GM12801 (cell line): ENCODE results near the gene SEMA5B.

Source experiments
- TF ChIP-seq, protein P1 (sequence below): IDR thresholded peaks from one replicate; pipeline ENCODE4 v1.5.1; 2011; ENCODE audit warnings: control low read depth; ENCODE audit not compliant: insufficient read length; ENCODE audit errors: extremely low read depth

SEMA5B gene

DNA sequence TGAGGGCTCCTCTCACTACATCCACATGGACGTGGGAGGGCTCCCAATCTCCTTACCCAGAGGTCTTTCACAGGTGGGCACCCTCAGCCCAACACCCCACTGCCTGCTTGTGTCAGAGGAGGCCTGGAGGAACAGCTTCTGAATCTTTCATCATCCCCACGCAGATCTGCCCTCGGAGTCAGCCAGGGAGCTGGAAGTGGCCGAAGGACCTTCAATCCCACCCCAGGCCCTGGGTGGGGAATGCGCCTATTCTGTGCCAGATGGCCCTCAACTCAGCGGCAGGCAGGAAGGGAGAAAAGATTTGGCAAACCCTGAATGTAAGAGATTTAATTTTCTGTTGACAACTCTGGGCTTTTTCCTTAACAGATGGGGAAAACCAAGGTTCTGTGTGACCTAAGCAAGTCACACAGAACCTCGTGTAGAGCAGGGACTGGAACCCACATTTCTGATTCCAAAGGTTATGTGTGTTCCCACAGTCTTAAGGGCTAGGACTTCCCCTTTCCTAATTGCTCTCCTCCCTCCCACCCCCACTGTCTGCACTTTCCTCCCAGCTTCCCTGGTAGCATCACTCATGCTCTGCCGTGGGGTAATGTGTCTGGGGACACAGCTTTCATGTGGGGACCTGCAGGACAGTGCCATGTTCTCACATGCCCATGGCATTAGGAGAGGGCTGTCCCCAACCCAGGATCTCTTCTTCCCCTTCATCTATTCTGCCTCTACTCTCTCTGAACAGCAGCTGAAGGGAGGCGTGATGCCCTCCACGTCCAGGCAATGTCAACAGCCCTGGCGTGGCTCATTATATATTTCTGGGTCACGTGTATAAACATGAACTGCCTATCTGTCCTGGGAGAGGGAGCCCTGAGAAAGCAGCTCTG, 98.1 kb downstream of the SEMA5B start:
- TF ChIP-seq, protein P1, sequence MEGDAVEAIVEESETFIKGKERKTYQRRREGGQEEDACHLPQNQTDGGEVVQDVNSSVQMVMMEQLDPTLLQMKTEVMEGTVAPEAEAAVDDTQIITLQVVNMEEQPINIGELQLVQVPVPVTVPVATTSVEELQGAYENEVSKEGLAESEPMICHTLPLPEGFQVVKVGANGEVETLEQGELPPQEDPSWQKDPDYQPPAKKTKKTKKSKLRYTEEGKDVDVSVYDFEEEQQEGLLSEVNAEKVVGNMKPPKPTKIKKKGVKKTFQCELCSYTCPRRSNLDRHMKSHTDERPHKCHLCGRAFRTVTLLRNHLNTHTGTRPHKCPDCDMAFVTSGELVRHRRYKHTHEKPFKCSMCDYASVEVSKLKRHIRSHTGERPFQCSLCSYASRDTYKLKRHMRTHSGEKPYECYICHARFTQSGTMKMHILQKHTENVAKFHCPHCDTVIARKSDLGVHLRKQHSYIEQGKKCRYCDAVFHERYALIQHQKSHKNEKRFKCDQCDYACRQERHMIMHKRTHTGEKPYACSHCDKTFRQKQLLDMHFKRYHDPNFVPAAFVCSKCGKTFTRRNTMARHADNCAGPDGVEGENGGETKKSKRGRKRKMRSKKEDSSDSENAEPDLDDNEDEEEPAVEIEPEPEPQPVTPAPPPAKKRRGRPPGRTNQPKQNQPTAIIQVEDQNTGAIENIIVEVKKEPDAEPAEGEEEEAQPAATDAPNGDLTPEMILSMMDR, result no peak

DNA sequence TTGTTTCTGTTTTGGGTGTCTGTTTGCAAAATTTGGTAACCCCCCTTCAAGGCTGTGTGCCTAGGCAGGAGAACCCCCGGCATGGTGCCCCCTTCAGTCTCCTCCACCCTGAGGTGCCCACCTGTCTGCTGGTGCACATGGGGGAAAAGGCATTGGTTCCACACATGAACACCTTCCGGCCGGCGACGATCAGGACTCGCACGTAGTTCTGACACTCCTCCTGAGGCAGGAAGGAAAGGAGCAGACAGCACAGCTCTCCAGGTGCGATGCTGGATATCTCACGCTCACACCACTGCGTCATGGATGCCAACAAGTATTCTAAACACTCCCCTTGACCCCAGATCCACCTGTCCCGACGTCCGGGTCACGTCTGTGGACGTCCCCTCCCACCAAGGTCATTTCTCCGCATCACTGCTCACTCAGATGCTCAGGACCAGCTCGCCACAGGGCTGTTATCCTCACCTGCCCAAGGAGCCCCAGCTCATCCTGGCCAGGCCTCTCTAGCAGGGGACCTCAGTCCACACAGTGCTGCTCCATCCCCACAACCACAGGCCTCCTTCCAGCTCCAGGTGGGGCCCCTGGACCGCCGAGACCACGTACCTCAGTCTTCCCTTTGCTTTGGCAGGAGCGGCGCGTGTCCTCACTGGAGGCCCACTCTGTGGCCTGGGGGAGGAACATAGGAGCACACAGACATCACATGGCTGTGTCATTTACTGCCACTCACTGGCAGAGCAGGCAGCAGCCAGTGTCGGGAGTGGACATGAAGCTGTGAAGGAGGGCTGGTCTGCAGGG, 99.0 kb downstream of the SEMA5B start:
- TF ChIP-seq, protein P1, result no peak

DNA sequence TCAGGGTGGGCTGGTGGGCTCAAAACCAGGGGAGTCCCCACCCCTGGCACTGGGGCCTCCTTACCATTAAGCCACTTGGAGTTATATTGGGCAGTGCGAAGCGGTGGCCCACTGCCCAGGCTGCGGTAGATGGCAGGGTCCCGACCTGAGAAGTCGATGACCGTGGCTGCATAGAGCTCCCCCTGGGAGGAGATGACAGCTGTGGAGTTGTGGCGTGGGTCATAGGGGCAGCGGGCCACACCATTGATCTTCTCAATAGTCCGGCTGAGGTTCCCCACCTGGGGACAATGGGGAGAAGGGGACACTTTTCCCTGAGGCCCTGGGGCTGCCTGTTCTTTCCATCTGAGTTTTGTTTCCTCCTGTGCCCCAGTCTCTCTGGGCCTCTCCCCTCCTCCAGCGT, 99.8 kb downstream of the SEMA5B start:
- TF ChIP-seq, protein P1, result no peak

GRCh38 chr3:122926811-122927210, 100.8 kb downstream of the SEMA5B start:
- TF ChIP-seq, protein P1, result no peak

DNA sequence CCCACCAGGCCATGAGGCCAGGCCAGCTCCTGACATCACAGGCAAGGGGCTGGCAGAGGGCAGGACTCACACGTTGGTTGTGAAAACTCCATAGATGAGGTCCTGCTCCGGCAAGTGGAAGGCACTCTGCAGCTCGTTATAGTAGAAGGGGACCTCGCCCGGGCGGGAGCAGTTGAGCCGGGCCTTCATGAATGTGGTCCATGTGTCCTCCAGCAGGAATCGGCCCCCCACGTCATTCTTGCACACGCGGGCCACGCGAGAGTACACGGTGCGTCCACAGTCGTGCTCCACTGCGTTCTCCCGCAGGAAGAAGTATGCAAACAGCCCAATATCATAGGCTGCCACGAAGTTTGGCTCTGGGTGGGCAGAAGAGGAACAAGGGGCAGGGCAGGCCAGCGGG, 101.2 kb downstream of the SEMA5B start:
- TF ChIP-seq, protein P1, result no peak

- TF ChIP-seq, protein P1, result no peak
Measured at GRCh38 chr3:122925756-122926155, 101.8 kb downstream of the SEMA5B start.

- TF ChIP-seq, protein P1, result no peak
Measured at GRCh38 chr3:122924056-122924455, 103.5 kb downstream of the SEMA5B start.
